ENCODE results near the gene GATB. TPM values are rescaled to one million over a fixed set of nuclear protein-coding genes. Genes with fewer than 3 reads are reported as not detected.

Gene GATB
- total and polyA plus RNA-seq, 2 experiments from 2014 or later: 17.7 to 18.9 TPM

- TF ChIP-seq ZNF331 (CRISPR knock-in tag; IDR thresholded peaks at IDR 0.05; ENCODE audit: low read depth) (no peak), EZH2phosphoT487 (IDR thresholded peaks at IDR 0.05; ENCODE audit: unreplicated experiment) (no peak), STAT1 (IDR thresholded peaks at IDR 0.05; ENCODE audit: unreplicated experiment) (no peak), CTCF (conservative IDR thresholded peaks at IDR 0.05; ENCODE audit: low read depth in 2 of 2) (no peak), JUNB (IDR thresholded peaks at IDR 0.05; ENCODE audit: unreplicated experiment) (no peak), ETS1 (IDR thresholded peaks at IDR 0.05) (no peak), ZNF462 (CRISPR knock-in tag; IDR thresholded peaks at IDR 0.05) (no peak)
- Histone ChIP-seq H4K20me1 (replicated peaks; ENCODE audit: insufficient read depth) (no peaks in the 10 kb centered on the region), H3F3A (replicated peaks; ENCODE audit: low read depth) (no peaks in the 10 kb centered on the region), H3K4me3 (no peak overlapping the region), H3K4me1 (ENCODE audit: insufficient read depth) (no peaks in the 10 kb centered on the region), H3K27ac (ENCODE audit: low read depth) (no peak overlapping the region), H2AFZ (no peak overlapping the region), H3K27me3 (ENCODE audit: insufficient read depth) (no peaks in the 10 kb centered on the region), H3K36me3 (ENCODE audit: insufficient read depth) (no peaks in the 10 kb centered on the region), H3K79me2 (replicated peaks; ENCODE audit: insufficient read depth) (no peaks in the 10 kb centered on the region), H3K9me2 (ENCODE audit: insufficient read depth) (no peaks in the 10 kb centered on the region), H3K4me2 (no peak overlapping the region)
- H3K4me3 Mint-ChIP-seq: no peak overlapping the region
- ATAC-seq (no peak), DNase-seq (ENCODE audit: low spot score) (no peak)
- H3K27ac Mint-ChIP-seq: no peak overlapping the region
- no peaks in the 10 kb centered on the region; the same call in 2 of the 3 replicates for H3K36me3 Mint-ChIP-seq (ENCODE audit: low read depth)
- H3K9me3 Mint-ChIP-seq: no peaks in the 10 kb centered on the region
- peaks cover 27% of the 10 kb centered on the region for H3K4me1 Mint-ChIP-seq
- no peaks in the 10 kb centered on the region for H3K27me3 Mint-ChIP-seq (ENCODE audit: insufficient read depth, low read depth, poor library complexity)
Measured at GRCh38 chr4:151670843-151671242, 90.0 kb downstream of the GATB start.
